Activated CD8-positive, alpha-beta memory T cell treated with anti-CD3 and anti-CD28 coated beads, Interleukin-2, amount 50 U/mL, for 24 hours (primary cell): ENCODE measurements around the gene FRMD6.
"Not testable (repeated sequence)": the region's sequence is repeated elsewhere in the genome, so short reads cannot be mapped to it uniquely, and the experiment has no call there.

ENCODE experiments used
- DNase-seq: peaks from one replicate; pipeline ENCODE4 v3.0.0-alpha.2; 2020; ENCODE audit errors: extremely low read depth

FRMD6 gene

DNA sequence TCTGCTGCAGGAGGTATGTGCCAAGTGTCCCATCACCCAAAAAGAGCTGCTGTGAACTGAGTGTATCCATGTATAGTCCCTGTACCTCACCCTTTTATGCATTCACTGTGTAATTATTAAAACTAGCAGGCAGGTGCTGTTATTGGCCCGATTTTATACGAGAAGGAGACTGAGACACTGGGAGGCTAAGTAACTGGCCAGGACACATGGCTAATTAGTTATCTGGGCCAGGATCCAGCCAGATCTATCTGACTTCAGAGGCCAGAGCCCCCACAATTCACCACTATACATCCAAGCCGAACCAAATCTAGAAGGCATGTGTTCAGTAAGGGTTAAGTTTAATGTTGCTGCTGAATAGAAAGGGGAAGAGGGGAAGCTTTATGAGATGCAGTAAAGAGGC, 73.4 kb downstream of the FRMD6 start:
- DNase-seq = no peak

DNA sequence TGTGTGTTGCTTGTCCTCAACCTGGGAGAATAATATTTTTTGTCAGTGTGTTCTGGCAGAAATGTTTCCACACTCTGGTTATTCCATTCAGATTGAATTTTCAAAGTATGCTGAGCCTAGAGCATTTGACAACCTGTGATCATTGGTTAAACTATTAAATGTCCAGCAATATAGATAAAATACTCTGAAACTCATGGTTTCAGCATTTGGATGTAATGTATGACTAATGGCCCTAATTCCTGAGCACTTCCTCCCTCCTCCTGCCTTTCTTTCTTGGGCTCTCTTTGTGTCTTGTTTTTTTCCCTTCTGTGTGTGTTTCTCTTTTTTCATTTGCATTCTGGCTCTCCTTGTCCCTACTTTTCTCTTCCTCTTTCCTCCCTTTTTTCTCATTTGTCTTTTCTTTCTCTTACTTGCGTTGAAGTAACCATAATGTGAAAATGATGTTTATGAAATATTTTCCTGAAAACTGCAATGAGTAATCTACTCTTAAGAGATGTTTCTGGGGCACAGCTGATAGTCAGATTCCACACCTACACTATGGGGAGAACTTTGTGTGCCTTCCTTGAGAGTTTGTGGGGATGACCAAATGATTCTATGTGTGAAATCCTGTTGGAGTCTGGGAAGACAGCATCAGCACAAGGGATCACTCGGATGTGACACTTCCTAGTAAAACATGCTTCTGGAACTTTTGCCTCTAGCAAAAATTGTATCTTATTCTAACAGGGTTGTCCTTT, 74.6 kb downstream of the FRMD6 start:
- no peak for DNase-seq

DNA sequence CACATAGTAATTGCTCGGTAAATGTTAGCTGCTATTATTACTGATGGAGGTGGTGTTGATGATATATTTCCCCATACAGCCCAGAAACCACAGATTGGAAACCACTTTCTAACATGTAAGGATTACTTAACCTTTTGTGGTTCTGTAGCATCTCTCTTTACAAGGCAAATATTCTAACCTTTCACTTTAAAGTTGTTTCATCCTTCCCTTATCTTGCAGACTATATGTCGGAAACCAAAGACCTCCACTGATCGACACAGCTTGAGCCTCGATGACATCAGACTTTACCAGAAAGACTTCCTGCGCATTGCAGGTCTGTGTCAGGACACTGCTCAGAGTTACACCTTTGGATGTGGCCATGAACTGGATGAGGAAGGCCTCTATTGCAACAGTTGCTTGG, 75.8 kb downstream of the FRMD6 start:
- no peak for DNase-seq

DNA sequence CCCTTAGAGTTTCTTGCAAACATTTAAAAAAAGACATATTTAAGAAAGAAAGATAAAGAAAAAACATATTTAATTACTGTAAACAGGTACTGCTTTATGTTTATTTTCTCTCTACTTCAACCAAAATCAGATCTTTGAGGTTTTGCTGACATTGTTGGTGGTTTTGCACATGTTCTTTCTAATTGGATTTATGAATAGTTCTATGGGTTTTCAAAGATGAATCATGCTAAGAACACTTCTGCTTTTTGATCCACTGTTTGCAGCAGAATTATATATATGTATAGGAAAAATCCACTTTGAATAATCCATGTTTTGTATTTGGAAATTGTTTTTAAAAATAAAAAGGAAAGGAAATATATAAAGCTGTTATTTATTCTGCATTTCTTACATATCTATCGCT, 78.4 kb downstream of the FRMD6 start:
- no peak for DNase-seq

DNA sequence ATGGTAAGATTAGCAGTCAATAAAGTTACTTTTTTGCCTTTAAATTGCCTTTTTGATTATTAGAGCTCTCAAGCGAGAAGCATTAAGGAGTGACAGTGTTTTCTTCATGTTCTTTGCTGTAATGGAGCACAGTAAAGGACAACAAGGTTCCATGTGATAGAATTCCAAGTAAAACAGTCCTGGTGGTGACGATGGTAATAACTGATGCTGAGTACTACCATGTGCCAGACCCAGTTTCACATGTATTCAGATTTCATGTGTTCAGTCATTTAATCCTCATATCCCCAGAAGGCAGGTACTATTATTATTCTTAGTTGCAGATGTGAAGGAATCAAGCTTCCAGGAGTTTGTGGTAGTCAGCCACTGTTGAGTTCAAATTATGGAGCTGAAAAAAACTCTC, 79.0 kb downstream of the FRMD6 start:
- DNase-seq = no peak

DNA sequence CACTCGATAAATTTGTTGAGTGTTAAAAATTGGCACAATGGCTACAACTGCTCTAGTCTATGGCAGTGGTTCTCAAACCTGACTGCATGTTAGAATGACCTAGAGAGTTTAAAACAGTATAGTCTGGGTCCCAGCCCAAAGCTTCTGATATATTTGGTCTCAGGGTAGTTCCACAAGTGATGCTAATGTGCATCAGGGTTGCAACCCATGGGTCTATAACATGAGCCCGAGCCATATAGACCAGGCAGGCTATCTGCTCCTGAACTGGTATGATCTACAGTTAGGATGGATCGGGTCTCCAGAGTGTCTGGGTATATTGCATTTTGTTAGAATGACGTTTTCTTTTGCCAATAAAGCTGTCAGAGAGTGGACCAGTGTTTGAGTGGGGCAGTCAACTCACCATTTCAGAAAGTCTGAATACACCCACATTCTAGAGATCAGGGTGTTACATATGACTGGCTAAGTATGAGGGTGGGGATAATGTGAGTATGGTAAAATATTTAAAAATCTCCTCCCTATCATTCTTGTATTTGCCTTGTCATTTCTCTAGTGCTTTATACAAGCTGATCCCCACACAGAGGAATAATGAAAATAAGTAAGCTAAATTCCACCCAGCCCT, 80.9 kb downstream of the FRMD6 start:
- DNase-seq = no peak

DNA sequence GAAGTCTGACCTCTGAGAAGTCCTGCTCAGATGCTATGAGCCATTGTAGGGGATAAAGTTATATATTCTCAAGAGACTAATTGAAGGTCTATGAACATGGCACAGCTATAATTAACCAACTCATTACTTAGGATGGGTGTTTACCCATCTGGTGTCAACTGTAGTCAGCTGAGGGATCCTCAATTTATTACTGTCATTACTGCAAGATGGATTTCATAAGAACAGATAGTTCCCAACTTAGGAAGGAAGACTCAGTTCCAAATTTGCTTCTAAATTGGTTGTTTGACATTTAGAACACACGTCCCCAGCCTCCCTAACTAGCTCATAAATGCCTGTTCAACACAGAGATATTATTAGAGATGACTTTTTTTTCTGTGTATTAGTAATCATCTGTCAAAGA, 81.4 kb downstream of the FRMD6 start:
- DNase-seq = no peak

DNA sequence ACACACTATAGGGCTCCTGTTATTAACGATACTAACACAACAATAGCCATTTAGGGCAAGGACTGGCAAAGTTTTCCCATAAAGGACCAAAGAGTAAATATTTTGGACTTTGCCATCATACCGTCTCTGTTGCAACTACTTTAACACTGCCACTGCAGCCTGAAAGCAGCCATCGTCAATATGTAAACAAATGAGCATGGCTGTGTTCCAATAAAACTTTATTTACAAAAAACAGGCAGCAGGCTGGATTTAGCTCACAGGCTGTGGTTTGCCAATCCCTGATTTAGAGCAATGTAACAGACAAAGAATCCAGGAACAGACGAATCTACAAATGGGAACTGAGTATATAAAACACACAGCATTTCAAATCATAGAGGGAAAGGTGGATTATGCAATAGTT, 84.1 kb downstream of the FRMD6 start:
- no peak for DNase-seq

DNA sequence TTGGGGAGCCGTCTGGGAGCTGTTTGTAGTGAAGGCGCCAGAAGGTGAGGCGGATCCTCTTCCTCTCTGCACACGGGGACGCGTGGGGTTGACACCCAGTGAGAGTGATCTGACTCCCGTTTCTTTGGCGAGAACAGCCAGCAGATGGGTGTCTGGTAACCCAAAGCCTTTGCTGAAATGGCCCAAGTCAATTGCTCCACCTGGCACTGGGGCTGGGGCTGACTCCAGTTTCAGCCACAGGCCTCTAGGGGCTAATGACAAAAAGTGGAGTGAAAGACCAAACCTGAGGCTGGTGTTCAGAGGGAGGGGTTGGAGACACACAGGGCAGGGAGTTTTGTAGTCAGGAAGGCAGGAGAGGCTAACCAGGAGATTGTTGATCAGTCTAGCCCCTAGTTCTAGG, 87.0 kb downstream of the FRMD6 start:
- no peak for DNase-seq

DNA sequence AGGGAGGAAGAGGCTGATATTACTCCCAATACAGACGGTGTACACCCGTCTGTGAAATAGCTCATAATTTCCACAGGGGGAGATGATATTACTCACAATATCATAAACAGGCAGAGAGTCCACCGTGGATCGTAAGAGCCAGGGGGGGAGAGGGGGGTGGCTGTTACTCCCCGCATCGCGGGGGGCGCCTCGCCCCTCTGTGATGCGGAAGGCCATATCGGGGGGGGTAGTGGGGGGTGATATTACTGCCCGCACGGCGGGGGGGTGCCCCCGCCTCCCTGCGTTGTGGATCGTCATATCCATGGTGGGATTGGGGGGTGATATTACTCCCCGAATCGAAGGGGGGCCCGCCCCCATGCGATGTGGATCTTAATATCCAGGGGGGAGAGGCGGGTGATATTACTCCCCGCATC, 91.9 kb downstream of the FRMD6 start:
- DNase-seq = no peak

DNA sequence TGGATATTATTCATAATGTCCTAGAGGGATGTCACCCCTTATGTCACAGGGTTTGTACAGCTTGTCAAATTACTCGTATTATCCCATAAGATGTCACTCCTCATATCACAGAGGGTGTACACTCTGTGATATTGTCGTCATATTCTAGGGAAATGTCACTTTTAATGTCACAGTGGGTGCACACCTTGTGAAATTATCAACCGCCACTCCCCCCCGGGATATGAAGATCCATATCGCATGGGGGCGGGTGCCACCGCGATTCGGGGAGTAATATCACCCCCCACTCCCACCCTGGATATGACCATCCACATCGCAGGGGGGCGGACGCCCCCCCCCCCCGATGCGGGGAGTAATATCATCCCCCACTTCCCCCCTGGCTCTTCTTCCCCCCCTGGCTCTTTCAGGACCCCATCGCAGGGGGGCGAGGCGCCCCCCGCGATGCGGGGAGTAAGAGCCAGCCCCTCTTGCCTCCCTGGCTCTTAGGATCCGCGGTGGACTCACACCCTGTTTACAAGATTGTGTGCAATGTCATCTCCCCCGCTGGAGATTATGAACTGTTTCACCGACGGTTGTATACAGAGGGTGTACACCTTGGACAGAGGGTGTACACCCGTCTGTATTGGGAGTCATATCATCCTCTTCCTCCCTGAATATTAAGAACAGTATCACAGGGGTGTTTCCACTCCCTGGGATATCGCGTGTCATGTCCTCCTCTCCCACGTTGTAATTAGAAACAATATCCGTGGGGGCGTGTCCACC, 92.8 kb downstream of the FRMD6 start:
- DNase-seq = no peak

DNA sequence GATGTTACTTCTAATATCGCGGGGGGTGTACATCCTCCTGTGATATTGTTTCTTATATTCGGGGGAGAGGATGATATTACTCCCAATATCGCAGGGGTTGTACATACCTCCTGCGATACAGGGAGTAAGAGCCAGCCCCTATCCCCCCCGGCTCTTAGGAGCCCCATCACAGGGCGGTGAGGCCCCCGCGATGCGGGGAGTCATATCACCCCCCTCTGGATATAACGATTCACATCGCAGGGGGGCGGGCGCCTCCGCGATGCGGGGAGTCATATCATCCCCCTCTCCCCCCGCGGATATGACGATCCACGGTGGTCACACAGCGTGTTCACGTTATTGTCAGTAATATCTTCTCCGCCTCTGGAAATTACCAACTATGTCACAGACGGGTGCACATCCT, 95.1 kb downstream of the FRMD6 start:
- DNase-seq = not testable (repeated sequence)

DNA sequence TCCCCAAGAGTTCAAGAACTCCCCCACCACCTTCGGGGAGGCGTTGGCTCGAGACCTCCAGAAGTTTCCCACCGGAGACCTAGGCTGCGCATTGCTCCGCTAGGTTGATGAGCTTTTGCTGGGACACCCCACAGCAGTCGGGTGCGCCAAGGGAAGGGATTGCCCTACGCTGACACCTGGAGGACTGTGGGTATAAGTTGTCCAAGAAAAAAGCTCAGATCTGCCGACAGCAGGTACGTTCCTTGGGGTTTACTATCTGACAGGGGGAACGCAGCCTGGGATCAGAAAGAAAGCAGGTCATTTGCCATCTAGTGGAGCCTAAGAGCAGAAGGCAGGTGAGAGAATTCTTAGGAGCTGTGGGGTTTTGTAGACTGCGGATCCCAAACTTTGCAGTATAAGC, 98.8 kb downstream of the FRMD6 start:
- DNase-seq = no peak

DNA sequence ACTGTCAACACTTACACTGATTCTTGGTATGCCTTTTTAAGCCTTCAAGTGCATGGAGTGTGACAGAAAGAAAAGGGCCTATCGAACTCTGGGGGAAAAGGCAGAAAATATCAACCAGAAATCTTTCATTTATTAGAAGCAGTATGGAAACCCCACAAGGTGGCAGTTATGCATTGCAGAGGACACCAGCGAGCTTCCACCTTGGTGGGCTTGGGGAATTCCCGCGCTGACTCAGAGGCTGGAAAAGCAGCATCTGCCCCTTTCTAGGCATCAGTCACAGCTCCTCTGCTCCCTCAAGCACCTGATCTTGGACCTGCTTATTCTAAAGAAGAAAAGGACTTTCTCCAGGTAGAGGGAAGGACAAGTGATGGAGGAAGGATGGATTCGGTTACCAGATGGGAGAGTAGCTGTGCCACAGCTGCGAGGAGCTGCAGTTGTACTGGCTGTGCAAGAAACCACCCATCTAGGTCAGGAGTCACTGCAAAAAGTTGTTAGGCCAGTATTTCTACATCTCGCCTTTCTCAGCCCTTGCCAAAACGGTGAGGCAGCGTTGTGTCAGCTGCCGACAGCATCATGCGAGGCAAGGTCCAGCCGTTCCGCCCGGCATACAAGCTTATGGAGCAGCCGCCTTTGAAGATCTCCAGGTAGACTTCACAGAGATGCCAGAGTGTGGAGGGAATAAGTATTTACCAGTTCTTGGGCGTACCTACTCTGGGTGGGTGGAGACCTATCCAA, 100.1 kb downstream of the FRMD6 start:
- DNase-seq = not testable (repeated sequence)

DNA sequence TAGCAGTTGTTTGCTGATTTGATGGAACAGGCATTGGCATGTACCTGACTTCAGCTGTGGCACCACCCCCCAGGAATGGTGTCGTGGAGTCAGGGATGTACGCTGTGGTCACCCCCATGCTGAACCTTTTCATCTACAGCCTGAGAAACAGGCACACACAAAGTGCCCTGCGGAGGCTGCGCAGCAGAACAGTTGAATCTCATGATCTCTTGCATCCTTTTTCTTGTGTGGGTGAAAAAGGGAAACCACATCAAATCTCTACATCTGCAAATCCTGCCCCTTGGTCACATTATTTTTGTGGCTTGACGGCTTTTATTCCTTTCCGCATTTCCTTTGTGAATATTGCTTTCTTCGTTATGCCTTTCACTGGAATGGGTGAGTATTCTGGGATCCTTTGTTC, 106.0 kb downstream of the FRMD6 start:
- DNase-seq = not testable (repeated sequence)

DNA sequence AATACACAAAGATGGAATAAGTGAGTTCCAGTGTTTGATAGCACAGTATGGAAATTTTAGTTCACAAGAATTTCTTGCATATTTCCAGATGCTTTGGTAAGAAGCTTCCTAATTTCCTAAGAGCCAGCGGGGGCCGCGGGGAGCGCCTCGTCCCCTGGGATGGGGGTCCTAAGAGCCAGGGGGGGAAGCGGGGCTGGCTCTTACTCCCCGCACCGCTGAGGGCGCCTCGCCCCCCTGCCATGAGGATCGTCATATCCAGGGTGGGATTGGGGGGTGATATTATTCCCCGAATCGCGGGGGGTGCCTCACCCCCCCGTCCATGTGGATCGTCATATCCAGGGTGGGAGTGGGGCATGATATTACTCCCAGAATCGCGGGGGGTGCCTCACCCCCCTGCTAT, 108.2 kb downstream of the FRMD6 start:
- no peak for DNase-seq

DNA sequence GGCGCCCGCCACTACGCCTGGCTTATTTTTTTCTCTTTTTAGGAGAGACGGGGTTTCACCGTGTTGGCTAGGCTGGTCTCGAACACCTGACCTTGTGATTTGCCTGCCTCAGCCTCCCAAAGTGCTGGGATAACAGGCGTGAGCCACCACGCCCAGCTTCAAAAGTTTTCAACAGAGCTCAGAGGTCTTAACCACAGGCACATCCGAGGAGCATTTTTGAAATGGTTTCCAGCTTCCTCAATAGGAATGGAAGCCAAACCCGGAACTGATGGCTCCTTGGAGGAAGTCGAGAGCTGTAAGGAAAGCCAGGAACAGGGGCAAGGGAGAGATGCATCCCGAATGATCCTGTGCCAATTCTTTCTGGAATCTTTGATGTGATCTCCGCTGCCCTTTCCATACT, 114.0 kb downstream of the FRMD6 start:
- DNase-seq = not testable (repeated sequence)

DNA sequence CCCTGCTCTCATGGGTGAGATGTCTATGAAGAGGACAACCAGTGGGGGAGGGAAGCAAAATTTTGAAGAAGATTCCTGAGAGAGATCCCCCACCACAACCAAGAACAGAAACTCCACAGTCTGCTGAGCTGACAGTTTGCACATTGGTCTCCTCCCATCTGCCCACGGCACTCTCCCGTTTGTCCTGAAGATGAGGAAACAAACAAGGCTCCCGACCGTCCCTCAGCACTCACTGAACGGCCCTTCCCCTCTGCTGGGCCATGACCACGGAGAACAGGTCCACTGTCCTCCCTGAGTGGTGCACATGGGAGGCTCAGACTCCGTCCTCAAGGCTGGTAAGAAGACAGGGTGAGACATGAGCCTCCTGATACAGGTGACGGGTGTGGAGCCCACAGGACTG, 114.9 kb downstream of the FRMD6 start:
- DNase-seq = not testable (repeated sequence)

DNA sequence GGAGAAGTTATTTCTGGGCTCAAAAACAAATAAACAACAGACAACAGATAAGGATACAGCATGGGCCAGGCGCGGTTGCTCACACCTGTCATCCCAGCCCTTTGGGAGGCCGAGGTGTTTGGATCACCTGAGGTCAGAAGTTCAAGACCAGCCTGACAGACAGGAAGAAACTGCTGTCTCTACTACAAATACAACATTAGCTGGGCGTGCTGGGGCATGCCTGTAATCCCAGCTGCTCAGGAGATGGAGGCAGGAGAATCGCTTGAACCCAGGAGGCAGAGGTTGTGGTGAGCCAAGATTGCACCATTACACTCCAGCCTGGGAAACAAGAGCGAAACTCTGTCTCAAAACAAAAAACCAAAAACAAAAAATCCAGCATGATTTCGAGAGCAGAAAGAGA, 117.6 kb downstream of the FRMD6 start:
- DNase-seq = not testable (repeated sequence)

DNA sequence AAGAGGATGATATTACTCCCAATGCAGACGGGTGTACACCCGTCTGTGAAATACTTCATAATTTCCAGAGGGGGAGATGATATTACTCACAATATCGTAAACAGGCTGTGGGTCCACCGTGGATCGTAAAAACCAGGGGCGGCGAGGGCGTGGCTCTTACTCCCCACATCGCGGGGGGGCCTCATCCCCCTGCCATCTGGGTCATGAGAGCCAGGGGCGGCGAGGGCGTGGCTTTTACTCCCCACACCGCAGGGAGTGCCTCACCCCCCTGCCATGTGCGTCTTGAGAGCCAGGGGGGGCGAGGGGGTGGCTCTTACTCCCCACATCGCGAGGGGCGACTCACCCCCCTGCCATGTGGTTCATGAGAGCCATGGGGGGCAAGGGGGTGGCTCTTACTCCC, 122.5 kb downstream of the FRMD6 start:
- DNase-seq = no peak

DNA sequence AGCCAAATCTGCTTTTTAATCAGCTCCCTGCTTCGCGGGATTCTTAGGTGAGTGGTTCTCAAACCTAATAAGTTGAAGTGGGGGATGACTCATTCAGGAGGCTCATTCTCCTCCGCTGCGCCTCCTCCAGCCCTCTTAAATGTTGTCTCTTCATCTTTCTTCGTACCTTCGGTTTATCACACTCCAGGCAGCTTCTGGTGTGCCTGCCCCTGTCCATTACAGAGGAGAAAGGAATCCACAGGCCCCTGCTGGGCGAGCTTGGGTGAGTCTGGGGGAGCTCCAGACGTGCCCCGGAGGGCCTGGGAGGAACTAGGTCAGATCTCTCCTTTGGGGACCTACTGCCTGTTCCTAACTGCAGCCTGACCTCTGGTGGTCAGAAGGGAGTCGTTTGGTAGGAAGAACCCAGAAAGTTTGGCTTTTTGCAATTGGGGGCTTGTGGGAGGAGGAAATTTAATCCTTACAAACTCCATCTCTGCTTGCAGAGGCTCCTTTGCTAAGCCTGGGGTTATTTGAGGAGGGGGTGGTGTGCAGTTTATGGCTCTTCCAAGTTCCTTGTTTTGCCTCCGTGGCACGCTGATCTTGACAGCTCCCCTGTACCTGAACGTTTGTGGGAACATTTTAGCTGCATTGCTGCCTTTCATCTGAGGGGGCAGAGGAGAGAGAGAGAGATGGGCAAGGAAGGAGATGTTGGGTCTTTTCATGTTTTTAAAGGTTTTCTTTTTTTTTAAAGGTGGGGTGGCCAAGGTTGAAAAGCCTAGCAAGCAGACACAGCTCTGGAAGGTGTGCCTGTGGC, 124.6 kb downstream of the FRMD6 start:
- DNase-seq = no peak
